ENCODE measurements around the gene ZNF385D. TPM values are rescaled to one million over a fixed set of nuclear protein-coding genes. Genes with fewer than 3 reads are reported as not detected.

The ZNF385D gene, protein sequence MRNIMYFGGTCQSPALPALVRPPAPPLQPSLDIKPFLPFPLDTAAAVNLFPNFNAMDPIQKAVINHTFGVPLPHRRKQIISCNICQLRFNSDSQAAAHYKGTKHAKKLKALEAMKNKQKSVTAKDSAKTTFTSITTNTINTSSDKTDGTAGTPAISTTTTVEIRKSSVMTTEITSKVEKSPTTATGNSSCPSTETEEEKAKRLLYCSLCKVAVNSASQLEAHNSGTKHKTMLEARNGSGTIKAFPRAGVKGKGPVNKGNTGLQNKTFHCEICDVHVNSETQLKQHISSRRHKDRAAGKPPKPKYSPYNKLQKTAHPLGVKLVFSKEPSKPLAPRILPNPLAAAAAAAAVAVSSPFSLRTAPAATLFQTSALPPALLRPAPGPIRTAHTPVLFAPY
- total RNA-seq = 0.10 and 0.47 TPM in 2 replicates
- long read RNA-seq = 0 reads

- Mint-ChIP-seq H3K36me3 (ENCODE audit: insufficient read depth) (no peaks in the 10 kb centered on the region), H3K27me3 (peaks cover 42% of the 10 kb centered on the region), H3K27ac (peak within 1 kb of the TSS; percentile 53)
Observed at GRCh38 chr3:21750831-21751391, at the start of gene ZNF385D. Gene ZNF385D, minus strand, starts transcription at chr3:21751210. Its CDS starts 294 bp downstream, at chr3:21750916.

GRCh38 chr3:21798356-21799088 lies 47.5 kb upstream of the ZNF385D start:
- Mint-ChIP-seq H3K4me3 (ENCODE audit: low read depth) (no peak overlapping the region), H3K4me1 (ENCODE audit: low read depth) (no peaks in the 10 kb centered on the region), H3K27ac (no peak overlapping the region), H3K36me3 (ENCODE audit: insufficient read depth) (no peaks in the 10 kb centered on the region), H3K9me3 (ENCODE audit: low read depth) (peaks cover 8% of the 10 kb centered on the region), H3K27me3 (no peaks in the 10 kb centered on the region)
- TF ChIP-seq CTCF (IDR thresholded peaks at IDR 0.05; ENCODE audit: unreplicated experiment) = no peak
- DNase-seq (ENCODE audit: low spot score, unreplicated experiment) = no peak

More at GRCh38 chr3:21750831-21751391, at the start of gene ZNF385D:
- DNase-seq (ENCODE audit: low spot score, unreplicated experiment) = peak; percentile 22
- Mint-ChIP-seq H3K4me3 (ENCODE audit: low read depth) (peak within 1 kb of the TSS; percentile 55), H3K9me3 (ENCODE audit: low read depth) (no peaks in the 10 kb centered on the region), H3K4me1 (ENCODE audit: low read depth) (peaks cover 7% of the 10 kb centered on the region)
- TF ChIP-seq CTCF (IDR thresholded peaks at IDR 0.05; ENCODE audit: unreplicated experiment) = no peak

- H3K27me3 Mint-ChIP-seq = no peaks in the 10 kb centered on the region
- DNase-seq (ENCODE audit: low spot score, unreplicated experiment) = no peak
- no peak overlapping the region for H3K27ac Mint-ChIP-seq
- H3K9me3 Mint-ChIP-seq (ENCODE audit: low read depth) = peaks cover 8% of the 10 kb centered on the region
- H3K4me1 Mint-ChIP-seq (ENCODE audit: low read depth) = no peaks in the 10 kb centered on the region
- H3K36me3 Mint-ChIP-seq (ENCODE audit: insufficient read depth) = no peaks in the 10 kb centered on the region
- no peak overlapping the region for H3K4me3 Mint-ChIP-seq (ENCODE audit: low read depth)
- TF ChIP-seq CTCF (IDR thresholded peaks at IDR 0.05; ENCODE audit: unreplicated experiment) = no peak
Observed at GRCh38 chr3:21795921-21796320, 44.9 kb upstream of the ZNF385D start.

DNA sequence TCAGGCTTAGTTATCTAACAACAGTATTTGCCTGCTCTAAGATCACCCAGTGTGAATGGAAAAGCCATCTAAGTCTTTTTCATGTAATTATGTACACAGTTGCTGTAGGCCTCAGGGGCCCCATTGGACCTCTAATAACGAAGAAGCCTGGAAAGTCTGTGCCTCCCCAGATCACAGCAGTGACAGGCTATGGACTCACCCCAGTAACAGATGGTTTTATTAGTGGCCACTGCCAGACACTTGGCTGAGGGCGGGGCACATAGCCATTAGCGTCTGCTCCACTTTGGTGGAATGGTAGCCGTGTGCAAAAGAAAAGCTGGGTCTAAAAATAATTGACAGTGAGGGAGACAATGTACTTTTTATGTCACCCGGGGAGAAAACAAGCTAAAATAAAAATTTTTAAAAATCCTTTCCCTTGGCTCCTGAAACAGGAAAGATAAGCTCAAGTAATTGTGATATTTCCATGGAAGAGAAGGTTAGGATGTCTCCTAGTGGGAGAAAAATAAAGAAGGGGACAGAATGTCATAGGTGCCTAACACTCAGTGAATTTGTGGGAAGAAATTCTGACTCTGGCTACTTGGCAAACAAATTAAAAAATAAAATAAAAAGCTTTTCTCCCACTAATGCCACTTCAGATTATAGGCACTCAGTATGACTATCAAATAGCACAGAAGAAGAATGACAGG lies 44.3 kb upstream of the ZNF385D start:
- no peak for DNase-seq (ENCODE audit: low spot score, unreplicated experiment)
- Mint-ChIP-seq H3K36me3 (ENCODE audit: insufficient read depth) (no peaks in the 10 kb centered on the region), H3K4me1 (ENCODE audit: low read depth) (no peaks in the 10 kb centered on the region), H3K27me3 (no peaks in the 10 kb centered on the region), H3K4me3 (ENCODE audit: low read depth) (no peak overlapping the region), H3K9me3 (ENCODE audit: low read depth) (peaks cover 6% of the 10 kb centered on the region), H3K27ac (no peak overlapping the region)
- TF ChIP-seq CTCF (IDR thresholded peaks at IDR 0.05; ENCODE audit: unreplicated experiment) = no peak

DNA sequence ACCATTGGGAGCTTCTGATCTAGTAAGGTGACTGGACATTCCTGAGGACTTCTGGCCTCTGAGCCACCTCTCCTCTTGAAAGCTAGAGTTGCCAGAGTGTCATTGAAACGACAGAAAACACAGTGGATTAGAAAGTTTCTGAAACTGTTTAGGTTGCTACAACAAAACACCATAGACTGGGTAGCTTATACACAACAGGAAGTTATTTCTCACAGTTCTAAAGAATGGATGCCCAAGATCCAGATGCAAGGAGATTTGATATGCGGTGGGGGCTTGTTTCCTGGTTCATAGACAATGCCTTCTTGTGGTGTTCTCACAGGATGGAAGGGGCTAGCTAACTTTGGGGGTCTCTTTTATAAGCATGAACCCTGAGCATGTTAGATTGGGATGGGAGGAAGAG lies 43.3 kb upstream of the ZNF385D start:
- no peak overlapping the region for H3K4me3 Mint-ChIP-seq (ENCODE audit: low read depth)
- no peaks in the 10 kb centered on the region for H3K36me3 Mint-ChIP-seq (ENCODE audit: insufficient read depth)
- H3K4me1 Mint-ChIP-seq (ENCODE audit: low read depth) = no peaks in the 10 kb centered on the region
- H3K27ac Mint-ChIP-seq = no peak overlapping the region
- no peak for TF ChIP-seq CTCF (IDR thresholded peaks at IDR 0.05; ENCODE audit: unreplicated experiment)
- no peak for DNase-seq (ENCODE audit: low spot score, unreplicated experiment)
- no peaks in the 10 kb centered on the region for H3K27me3 Mint-ChIP-seq
- H3K9me3 Mint-ChIP-seq (ENCODE audit: low read depth) = peaks cover under 1% of the 10 kb centered on the region

All from progenitor cell of endocrine pancreas (in vitro differentiated cells).